Adipose tissue (tissue), 3 donors: ENCODE data around the gene PLCB4. TPM values are rescaled to one million over a fixed set of nuclear protein-coding genes. Genes with fewer than 3 reads are reported as not detected.

Experiments used
- H3K27ac ChIP-seq: one replicate; pipeline ENCODE4 v1.5.1; 2013; ENCODE audit warnings: low read depth, low read length
- WGBS, 3 donors: extraction: QIAGEN DNeasy Blood & Tissue Kit; methylation state at CpG; one replicate each; pipeline ENCODE4 v1.1.7; 2013; 5-methylcytosine and 5-hydroxymethylcytosine counted together
- polyA plus RNA-seq, 3 donors: library from polyadenylated mRNA; stranded (reverse); fragments of 200-250 nt; gene quantifications; one replicate each; pipeline ENCODE4 v1.2.3, GENCODE V29; 2013
- donor health status: healthy with polysubstance abuse.
- donor health status: Bipolar disorder and iron deficiency.
- donor health status: healthy.

Gene PLCB4
- polyA plus RNA-seq, 3 donors, result 1.5 to 11.4 (median 5.7) TPM

DNA sequence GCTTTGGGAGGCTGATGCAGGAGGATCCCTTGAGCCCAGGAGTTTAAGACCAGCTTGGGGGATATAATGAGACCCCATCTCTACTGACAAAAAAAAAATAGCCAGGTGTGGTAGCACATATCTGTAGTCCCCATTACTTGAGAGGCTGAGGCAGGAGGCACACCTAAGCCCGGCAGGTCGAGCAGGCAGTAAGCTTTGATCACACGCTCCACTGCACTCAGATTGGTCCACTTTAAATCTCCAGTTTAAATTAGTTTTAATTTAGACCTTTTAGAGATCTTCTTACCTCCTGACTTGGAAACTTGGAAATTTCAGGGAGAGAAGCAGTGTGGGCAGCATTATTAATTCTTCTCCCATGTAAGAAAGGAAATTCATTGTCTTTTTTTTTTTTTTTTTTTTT is 16.8 kb upstream of the PLCB4 start:
- no peak overlapping the region for H3K27ac ChIP-seq
- 91 to 96% (median 91%) methylated on average over 3 of the region's 3 CpGs for WGBS, 3 donors

DNA sequence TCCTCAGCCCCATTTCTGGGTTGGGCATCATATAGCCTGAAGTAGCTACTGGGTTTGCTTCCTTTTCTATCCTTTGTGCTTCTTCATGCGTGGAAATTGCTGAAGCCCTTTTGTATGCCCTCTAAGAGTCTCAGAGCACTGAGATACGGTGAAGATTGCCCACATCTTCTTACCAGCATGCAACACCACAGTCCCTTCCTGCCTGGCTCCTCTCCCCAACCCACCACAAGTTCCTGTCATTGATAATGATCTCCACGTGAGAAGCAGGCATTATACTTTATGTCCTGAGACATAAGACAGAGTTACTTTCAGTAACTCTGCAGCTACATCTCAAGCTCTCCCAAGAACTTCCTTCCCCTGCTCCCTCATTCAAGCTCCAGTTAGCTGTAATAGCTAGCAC is 15.8 kb upstream of the PLCB4 start:
- WGBS, 3 donors, result 46 to 60% (median 47%) methylated on average over 3 of the region's 3 CpGs
- H3K27ac ChIP-seq, result no peak overlapping the region

DNA sequence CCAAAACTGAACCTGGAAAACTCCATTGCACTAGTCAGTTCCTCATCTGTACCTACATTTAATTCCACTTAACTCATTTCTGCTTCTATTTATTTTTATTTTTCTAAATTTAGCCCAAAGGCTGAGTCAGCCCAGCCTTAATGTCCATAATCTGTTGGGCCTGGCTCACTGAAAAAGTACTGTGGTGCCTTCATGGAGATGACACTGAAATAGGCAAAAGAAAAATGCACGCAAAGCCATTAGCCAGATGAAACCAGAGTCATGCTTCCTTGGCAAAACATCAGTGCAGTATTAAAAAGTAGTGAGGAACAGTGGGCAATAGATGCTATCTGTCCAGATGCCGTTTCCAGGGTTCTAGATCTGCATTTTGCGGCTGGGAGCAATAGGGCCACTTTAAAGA is 14.7 kb upstream of the PLCB4 start:
- 82 to 95% (median 87%) methylated on average over 3 of the region's 3 CpGs for WGBS, 3 donors

DNA sequence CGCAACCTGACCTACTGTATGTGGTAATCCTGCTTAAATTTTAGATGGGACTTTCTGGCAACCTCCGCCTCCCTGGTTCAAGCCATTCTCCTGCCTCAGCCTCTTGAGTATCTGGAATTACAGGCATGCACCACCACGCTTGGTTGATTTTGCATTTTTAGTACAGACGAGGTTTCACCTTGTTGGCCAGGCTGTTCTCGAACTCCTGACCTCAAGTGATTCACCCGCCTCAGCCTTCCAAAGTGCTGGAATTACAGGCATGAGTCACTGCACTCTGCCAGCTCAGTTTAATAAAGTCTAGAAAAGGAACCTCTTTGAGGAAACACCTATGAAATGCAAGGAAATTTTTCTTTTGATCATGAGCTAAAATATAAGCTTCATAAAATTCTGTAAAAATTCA is 9.0 kb upstream of the PLCB4 start:
- no peak overlapping the region for H3K27ac ChIP-seq
- 91 to 93% (median 91%) methylated on average over 6 of the region's 6 CpGs for WGBS, 3 donors

More for the DNA sequence above, 14.7 kb upstream of the PLCB4 start:
- no peak overlapping the region for H3K27ac ChIP-seq

DNA sequence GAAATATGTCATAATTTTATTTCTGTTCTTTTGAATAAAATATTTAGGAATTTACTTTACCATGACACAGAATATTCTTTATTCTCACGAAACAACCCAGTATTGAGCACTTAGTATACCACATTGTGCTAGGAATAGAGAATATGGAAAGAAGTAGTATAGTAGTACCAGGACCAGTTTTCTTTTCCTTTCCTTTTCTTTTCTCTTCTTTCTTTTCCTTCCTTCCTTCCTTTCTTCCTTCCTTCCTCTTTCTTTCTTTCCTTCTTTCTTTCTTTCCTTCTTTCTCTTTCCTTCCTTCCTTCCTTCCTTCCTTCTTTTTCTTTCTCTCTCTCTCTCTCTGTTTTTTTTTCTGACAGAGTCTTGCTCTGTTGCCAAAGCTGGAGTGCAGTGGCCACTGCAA is 7.5 kb upstream of the PLCB4 start:
- no peak overlapping the region for H3K27ac ChIP-seq
- WGBS, 3 donors, result 86 to 97% (median 89%) methylated on average over 1 of the region's 1 CpG

DNA sequence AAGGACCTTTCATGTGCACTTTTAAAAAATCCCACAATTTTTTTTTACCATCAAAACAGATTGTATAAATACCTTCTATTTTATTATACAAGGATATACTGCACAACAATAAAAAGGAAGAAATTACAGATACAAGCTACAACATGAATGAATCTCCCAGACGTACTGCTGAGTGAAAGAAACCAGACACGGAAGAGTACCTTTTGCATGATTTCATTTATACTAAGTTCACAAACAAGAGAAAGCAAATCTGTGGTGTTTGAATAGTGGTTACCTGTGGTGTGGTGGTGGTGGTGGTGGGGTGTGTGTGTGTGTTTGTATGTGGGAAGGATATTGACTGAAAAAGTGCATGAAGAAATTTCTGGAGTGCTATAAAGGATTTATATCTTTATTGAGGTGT is 6.8 kb upstream of the PLCB4 start:
- no peak overlapping the region for H3K27ac ChIP-seq
- 71 to 94% (median 93%) methylated on average over 2 of the region's 2 CpGs for WGBS, 3 donors

DNA sequence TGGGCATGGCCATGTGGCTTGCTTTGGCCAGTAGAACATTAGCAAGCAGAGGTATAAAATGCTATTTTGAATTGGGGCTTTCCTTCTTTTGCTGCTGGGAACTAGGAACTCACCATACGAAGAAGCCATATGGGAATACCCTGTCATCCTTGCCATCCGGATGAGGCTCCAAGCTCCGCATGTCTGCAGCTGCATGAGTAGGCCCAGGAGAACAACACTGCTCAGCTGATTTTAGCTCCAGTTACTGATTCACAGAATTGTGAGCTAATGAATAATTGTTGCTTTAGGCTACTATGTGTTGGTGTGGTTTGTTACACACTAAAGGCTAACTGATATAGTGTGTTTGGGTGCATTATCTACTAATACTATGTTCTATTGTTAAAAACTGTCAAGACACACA is 2.7 kb upstream of the PLCB4 start:
- WGBS, 3 donors, result 80 to 88% (median 87%) methylated on average over 3 of the region's 3 CpGs
- no peak overlapping the region for H3K27ac ChIP-seq

DNA sequence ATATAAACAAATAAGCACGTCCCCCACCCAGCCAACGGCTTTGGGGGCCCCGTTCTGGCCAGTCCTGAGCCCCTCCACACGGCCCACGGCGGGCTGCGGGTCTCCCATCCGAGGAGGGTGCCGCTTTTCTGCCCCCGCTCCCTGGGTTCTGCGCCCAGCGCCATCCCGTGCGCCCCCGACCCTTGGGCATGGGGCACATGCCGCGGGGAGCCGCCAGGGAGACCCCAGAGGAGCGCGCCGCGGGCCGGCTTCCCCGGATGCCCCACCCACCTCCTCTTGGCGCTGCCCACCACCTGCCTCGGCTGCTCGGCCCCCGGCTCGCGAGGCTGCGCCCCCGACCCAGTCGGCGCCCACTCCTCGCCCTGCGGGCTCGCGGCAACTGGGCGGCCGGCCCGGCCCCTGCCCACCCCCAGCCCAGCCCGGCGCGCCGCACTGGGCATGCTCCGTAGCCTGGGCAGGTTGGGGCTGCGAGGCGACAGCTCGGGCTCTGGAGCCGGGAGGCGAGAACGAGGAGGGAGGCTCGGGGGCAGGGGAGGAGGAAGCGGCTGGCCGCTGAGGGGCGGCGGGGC is 570 bp upstream of the PLCB4 start:
- 0 to 1% (median 0%) methylated on average over 21 to 57 of the region's 57 CpGs for WGBS, 3 donors
- H3K27ac ChIP-seq, result no peak overlapping the region

DNA sequence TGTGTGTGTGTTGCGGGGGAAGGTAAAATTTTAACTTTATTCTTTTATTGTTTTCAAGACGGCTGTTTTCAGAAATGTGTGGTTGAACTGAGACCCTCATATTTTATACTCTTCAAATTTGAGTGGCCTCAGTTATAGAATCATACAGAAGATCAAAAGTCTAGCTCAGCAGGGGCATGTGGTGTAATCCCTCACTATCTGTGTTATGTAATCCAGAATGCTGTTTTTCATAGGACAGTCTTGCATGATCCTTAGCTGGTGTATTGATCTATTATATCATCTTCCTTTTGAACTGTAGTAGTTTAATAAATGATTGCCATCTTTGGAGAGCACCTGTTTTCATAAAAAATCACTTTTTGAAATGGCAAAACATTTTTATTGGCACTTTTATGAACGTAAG is 1.4 kb downstream of the PLCB4 start:
- no peak overlapping the region for H3K27ac ChIP-seq
- 81 to 89% (median 84%) methylated on average over 3 of the region's 3 CpGs for WGBS, 3 donors

DNA sequence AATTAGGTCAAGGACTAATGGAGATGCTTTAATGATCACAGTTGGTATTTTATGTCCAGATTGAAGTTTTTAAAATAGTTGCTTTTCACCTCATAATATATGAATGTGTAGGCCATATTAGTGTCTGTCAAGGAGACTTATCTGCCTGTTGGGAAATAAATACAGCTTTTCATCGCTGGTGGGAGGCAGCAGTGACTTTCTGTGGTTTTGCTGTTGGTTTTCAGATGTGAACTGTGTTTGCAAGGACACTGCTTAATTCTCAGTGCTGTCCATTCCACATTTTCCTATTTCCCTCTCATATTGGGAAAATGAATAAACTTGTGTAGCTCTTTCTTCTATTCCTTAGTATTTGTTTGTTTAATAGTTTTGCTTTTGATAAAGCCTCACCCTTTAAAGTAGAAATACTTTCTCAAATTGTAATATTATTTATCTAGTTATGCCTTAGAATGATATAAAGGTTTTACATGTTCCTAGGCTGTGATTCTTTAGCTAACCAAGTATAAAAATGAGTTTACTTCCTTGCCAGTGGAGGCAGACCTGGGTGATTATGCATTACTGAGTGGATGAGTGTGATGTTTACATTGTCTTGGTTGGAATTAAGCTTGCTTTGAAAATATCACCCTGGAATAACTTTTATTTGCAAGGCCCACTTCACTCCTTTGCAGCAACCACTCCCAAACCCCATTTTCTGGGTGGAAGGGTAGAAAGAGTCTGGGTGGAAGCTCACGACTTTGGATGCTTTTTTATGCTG is 3.3 kb downstream of the PLCB4 start:
- WGBS, 3 donors, result 66 to 75% (median 68%) methylated on average over 2 of the region's 2 CpGs
- no peak overlapping the region for H3K27ac ChIP-seq

DNA sequence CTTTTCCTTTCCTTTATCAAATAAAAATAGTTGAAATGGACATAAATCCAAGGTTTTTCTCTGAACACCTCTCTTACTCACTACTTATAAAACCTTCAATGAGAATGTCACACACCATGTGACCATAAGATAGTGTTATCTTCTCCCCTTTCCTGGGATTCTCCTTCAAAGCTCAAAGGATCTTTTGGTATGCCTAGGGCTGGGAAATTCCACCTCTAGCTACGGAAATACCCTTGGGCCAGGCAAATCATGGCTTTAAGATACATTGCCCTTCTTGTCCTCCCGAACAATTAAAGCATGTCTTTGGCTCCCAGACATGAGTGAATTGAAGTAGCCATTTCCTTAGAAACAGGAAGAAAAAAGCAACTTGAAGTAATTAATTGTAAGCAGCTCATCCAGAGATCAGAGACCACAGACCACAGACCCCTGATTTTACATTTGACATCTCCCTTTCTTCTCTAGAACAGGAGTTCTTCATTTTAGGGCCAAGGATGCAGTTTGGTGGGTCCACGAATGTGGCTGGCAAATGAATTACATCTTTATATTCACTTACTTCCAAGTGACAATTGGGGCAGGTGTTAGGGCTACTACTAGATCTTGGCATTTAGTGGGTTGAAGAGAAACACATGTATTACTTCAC is 4.1 kb downstream of the PLCB4 start:
- 58 to 67% (median 60%) methylated on average over 3 of the region's 3 CpGs for WGBS, 3 donors
- no peak overlapping the region for H3K27ac ChIP-seq

DNA sequence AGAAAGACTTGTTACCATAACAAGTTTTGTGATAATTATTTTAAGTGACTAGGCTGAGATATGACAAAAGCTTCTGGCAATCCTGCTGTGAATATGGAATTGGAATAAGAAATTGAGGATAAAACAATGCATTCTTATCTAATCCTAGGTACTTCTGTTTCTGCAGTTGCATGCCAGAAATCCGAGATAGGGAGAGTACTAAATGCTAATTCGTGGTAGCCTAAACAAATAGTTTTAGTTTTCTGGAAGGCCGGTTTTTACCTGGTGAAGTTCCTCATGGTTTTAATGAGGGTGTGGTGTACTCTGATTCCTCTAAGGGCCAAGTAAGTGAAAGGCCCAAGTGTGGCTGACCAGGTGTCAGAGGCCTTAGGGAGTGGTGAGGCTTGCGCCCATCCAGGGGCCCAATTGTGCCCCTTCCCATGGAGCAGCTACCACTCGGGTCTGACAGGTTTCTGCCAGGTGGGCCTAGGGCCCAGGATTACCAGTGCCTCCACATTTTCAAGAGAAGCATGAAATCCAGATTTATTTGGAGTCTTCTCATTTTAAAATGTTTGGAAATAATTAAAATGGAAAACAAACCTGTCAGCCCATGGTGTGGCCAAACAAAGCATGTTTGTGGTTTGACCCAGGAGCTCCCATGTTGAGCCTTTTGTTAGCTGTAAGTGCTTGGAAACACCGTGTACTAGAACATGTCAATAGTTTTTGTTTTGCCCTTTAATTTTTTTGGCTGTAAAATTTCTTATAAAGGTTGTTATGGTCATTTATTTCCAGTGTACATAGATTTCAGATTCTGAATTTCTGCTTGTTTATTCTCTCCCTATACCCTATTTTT is 6.6 kb downstream of the PLCB4 start:
- H3K27ac ChIP-seq, result no peak overlapping the region
- whole genome bisulfite sequencing, 3 donors, result 63 to 88% (median 85%) methylated on average over 6 of the region's 6 CpGs

DNA sequence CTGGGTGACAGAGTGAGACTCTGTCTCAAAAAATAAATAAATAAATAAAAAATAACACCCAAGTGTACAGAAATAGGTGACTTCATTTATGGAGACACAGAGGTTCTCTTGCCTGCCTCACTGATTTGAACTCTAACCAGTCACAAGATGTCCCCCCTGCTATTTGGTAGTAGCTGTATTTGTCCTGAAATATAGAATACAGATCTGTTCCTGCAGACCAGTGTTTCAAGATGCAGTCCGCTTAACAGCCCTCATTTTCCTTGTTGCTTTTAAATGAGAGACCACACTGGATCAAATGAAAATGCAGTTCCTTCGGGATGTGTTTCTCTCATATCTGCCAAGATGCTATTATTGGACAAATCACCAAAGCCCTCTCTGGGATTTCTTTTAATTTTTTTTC is 7.6 kb downstream of the PLCB4 start:
- H3K27ac ChIP-seq, result no peak overlapping the region
- WGBS, 3 donors, result 71 to 91% (median 76%) methylated on average over 2 of the region's 2 CpGs

DNA sequence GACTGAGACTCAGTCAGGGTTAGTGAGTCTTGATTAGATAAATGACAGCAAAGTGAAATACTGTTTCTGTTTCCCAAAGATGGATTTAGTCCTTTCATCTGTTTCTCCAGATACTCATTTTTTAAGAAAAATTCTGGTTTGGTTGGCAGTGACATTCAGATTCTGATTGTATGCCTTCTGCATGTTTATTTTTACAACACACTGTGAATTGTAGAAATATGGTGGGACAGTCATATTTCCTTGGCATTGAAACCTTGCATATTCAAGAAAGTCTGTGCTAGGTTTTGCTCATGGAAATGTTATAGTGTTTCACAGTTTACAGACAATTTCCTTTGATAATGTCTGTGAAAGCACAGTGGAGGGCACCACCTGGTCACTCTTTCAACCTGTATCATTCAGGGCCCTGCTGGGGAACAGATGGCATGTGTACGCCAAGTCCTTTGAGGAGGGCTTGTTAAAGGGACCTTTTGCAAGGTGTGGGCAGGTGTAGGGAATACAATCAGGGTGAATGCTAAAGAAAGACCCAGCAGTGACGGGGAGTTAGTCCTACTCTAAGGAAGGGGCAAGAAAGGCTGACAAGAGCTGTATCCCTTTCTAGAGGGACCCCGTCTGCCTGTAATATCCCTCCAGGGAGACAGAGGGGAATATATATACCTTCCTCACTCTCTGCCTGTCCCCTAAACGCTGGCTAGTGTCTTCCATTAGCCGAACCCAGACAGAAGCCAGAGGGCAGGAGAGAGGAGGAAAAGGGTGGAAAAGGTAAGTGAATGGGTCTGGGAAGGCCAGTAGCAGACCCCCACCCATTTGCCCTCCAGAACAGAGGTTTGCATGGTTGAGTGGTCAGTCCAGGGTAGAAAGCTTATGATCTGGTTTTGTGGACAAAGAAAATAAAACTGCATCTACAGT is 10.2 kb downstream of the PLCB4 start:
- WGBS, 3 donors, result 74 to 87% (median 87%) methylated on average over 5 of the region's 5 CpGs
- H3K27ac ChIP-seq, result no peak overlapping the region

DNA sequence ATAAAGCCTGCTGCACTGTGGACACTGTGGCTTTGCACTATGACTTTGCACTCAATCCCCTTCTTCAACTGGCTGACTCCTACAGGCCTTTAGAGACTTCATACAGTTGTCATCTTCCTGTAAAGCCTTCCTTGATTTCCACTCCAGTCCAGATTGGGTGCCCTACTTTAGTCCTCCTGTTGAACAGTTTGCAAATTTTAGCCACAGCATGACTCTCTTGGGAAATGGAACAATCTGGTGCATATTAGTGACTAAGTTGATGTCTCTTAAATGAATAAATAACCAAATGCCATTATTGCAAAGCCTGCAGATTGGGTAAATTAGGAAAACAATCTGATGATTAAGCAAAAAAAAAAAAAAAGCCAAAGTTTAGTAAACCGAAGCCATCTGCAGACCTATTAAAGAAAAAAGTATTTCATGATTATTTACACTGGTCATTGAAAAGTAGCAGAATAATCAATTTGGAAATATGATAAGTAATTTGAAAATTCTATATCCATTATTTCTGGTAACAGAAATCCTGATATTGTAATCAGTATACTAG is 12.6 kb downstream of the PLCB4 start:
- no peak overlapping the region for H3K27ac ChIP-seq
- WGBS, 3 donors, result 56 to 92% (median 72%) methylated on average over 1 of the region's 1 CpG

DNA sequence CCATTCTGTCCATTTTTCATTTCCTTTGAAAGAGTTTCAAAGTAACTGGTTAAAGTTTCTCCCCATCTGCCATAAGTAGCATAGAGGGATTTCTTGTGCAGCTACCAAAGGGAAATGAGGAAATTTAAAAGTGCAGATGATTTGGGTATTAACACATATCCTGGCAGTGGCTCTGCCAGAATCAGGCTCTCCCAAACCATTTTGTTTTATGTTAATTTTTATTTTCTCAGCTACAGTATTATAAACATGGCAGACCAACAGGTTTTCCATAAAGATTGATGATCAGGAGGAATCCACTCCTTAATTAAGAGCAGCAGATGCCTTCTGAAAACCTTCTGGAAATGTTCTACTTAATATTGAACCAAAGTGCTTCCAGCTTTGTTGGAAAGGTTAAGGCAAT is 13.9 kb downstream of the PLCB4 start:
- H3K27ac ChIP-seq, result no peak overlapping the region

DNA sequence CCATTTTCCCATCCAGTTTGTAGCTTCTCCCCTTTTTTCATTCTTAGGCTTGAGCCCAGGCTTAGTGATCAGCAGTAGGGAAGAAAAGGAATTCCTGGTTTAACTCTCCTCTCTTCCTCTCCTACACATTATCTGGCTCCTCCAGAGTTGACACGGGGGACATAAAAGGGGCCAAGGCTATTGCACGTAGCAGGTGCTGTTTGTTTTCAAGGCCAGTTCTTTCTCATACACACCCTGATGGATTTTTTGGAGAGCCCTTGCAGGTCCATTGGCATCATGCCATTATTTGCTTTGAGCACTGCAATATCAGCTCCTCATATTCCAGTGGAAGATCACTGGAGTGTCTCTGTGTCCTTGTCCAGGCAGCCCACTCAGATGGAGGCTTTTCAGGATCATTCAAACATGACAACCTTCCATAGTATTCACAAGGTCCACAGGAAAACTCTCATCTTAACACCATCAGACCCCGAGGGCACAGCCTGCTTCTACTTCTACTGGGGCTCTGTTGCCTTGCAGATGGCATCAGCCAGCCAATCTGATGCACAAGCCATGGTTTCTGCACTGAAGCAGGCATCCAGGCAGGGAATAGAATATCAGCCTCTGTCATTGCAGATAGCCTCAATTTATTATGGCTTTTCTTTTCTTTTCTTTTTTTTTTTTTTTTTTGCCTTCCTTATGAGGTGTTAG is 18.8 kb downstream of the PLCB4 start:
- no peak overlapping the region for H3K27ac ChIP-seq
- WGBS, 3 donors, result 63 to 96% (median 87%) methylated on average over 3 of the region's 3 CpGs
